Activated CD4-positive, alpha-beta memory T cell treated with anti-CD3 and anti-CD28 coated beads, Interleukin-2, amount 10 ng/mL, durations not matched to agents 7 days and 5 days (primary cell): ENCODE results near the gene PHOSPHO2. TPM values are rescaled to one million over a fixed set of nuclear protein-coding genes. Genes with fewer than 3 reads are reported as not detected.
"Not testable (repeated sequence)": the region's sequence is repeated elsewhere in the genome, so short reads cannot be mapped to it uniquely, and the experiment has no call there.

ENCODE experiments used
- CTCF ChIA-PET: fragments of 350-600 bp; sonication (Branson Sonifier 250); formaldehyde crosslinking; loops from one replicate; lab custom pipeline; 2021; ENCODE audit warnings: antibody characterized with exemption, inconsistent platforms; lab: Charles Lee
- POLR2A ChIA-PET: fragments of 350-600 bp; sonication (Branson Sonifier 250); formaldehyde crosslinking; loops from one replicate; lab custom pipeline; 2021; ENCODE audit warnings: antibody characterized with exemption; lab: Charles Lee
- DNase-seq: peaks from one replicate; pipeline ENCODE4 v3.0.0-alpha.2; 2020
- H3K27ac Mint-ChIP-seq: one replicate; pipeline ENCODE4 v1.8.0; 2021; ENCODE audit warnings: mild to moderate bottlenecking, mixed read lengths
- H3K27me3 Mint-ChIP-seq: one replicate; pipeline ENCODE4 v1.8.0; 2021; ENCODE audit warnings: mixed read lengths
- H3K36me3 Mint-ChIP-seq: one replicate; pipeline ENCODE4 v1.8.0; 2021; ENCODE audit warnings: low read depth, mixed read lengths
- H3K4me1 Mint-ChIP-seq: one replicate; pipeline ENCODE4 v1.8.0; 2021; ENCODE audit warnings: mixed read lengths
- H3K4me3 Mint-ChIP-seq: one replicate; pipeline ENCODE4 v1.8.0; 2021; ENCODE audit warnings: mild to moderate bottlenecking, mixed read lengths
- H3K9me3 Mint-ChIP-seq: one replicate; pipeline ENCODE4 v1.8.0; 2021; ENCODE audit warnings: mixed read lengths
- total RNA-seq, 2 experiments: library from RNA; stranded (reverse); gene quantifications; one replicate each; pipeline ENCODE4 v1.2.3, GENCODE V29; 2021

Gene PHOSPHO2
- total RNA-seq, 2 experiments from 2014 or later = 2.8 to 3.4 TPM

DNA sequence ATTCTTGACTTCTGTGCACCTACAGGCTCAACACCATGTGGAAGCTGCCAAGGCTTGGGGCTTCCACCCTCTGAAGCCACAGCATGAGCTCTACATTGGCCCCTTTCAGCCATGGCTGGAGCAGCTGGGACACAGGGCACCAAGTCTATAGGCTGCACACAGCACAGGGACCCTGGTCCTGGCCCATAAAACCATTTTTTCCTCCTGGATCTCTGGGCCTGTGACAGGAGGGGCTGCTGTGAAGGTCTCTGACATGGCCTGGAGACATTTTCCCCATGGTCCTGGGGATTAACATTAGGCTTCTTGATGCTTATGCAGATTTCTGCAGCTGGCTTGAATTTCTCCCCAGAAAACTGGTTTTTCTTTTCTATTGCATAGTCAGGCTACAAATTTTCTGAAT lies 6.3 kb upstream of the PHOSPHO2 start:
- POLR2A ChIA-PET, H3K4me3 Mint-ChIP-seq, H3K27ac Mint-ChIP-seq, CTCF ChIA-PET, DNase-seq: not testable (repeated sequence)
- H3K27me3 Mint-ChIP-seq = peaks cover 23% of the 10 kb centered on the region
- H3K4me1 Mint-ChIP-seq = peaks cover 16% of the 10 kb centered on the region
- H3K36me3 Mint-ChIP-seq = peaks cover 11% of the 10 kb centered on the region
- peaks cover 19% of the 10 kb centered on the region for H3K9me3 Mint-ChIP-seq

DNA sequence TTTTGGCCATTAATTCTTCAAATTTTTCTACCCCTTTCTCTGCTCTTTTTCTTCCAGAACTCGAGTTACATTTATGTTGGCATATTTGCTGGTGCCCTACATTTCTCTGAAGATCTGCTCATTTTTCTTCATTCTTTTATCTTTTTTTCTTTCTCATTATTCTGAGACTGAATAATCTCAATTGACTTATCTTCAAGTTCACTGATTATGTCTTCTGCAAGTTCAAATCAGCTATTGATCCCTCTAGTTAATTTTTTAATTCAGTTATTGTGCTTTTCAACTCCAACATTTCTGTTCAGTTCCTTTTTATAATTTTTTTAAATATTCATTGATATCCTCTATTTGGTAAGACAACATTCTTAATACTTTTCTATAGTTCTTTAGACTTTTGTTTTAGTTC lies 3.3 kb upstream of the PHOSPHO2 start:
- CTCF ChIA-PET = interaction anchor here (0.7 to 1.3 kb wide), 2 partner anchors 10 to 23 kb away, joined by 3 to 4 read pairs; no protein-coding TSS in a partner anchor

DNA sequence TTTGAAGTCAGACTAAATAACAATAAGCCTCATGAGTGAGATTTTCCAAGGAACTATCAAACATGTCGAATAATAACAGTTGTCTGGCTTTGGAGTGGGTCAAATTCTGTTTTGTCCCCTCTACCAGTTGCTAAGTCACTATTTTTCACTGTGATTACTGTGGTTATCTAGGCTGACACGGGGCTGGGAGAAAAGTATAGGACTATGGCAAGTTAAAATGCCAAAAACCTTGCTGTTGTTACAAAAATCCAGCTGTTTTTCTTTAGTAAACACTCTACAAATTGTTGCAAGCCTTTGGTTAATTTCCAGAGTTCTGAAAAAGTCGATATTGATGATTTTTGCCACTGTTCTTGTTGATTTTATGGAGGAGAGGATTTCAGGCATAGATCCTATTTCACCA lies 1.6 kb upstream of the PHOSPHO2 start:
- H3K4me3 Mint-ChIP-seq = no peak overlapping the region
- H3K27me3 Mint-ChIP-seq = peaks cover 27% of the 10 kb centered on the region
- no peak for DNase-seq
- H3K9me3 Mint-ChIP-seq = peaks cover 14% of the 10 kb centered on the region
- H3K27ac Mint-ChIP-seq = no peak overlapping the region
- peaks cover 26% of the 10 kb centered on the region for H3K4me1 Mint-ChIP-seq
- peaks cover 13% of the 10 kb centered on the region for H3K36me3 Mint-ChIP-seq
- CTCF ChIA-PET = interaction anchor here (1.2 to 1.6 kb wide), 3 partner anchors 9 to 76 kb away, joined by 4 read pairs; no protein-coding TSS in a partner anchor
- POLR2A ChIA-PET = interaction anchor here (1.2 to 3.9 kb wide), 2 partner anchors 9 to 132 kb away, joined by 3 to 29 read pairs; partner anchors contain the start of gene METTL5

More for the DNA sequence above, 3.3 kb upstream of the PHOSPHO2 start:
- DNase-seq = no peak
- H3K9me3 Mint-ChIP-seq = peaks cover 19% of the 10 kb centered on the region
- H3K27ac Mint-ChIP-seq = no peak overlapping the region
- peaks cover 21% of the 10 kb centered on the region for H3K4me1 Mint-ChIP-seq
- peaks cover 27% of the 10 kb centered on the region for H3K27me3 Mint-ChIP-seq
- POLR2A ChIA-PET = interaction anchor here (0.6 kb wide), 1 partner anchor 1401 kb away, joined by 3 read pairs; no protein-coding TSS in a partner anchor
- H3K4me3 Mint-ChIP-seq = no peak overlapping the region
- H3K36me3 Mint-ChIP-seq = peaks cover 11% of the 10 kb centered on the region

DNA sequence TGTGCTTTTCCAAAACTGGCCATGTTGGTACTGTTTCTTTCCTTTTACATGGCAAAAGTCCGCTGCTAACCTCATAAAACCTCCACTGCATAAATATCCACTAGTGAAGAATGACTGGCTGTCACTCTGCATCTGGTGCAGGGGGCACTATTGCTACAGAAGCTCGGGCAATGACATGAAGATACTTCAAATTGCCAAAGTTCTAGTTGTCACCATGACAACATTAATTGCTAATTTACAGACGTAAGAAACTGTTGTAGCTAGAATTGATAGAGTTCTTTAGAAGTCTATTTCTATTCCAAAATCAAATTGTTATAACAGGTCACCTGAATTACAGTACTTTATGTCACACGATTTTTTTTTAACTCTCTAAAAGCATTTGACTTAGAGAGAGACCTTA lies 909 bp upstream of the PHOSPHO2 start:
- H3K4me3 Mint-ChIP-seq = peak overlapping the region; percentile 80
- peak overlapping the region; percentile 37 for H3K27ac Mint-ChIP-seq
- peaks cover 27% of the 10 kb centered on the region for H3K4me1 Mint-ChIP-seq
- H3K36me3 Mint-ChIP-seq = peaks cover 11% of the 10 kb centered on the region
- DNase-seq = no peak
- peaks cover 11% of the 10 kb centered on the region for H3K9me3 Mint-ChIP-seq
- ChIA-PET POLR2A (interaction anchor here (0.9 to 3.9 kb wide), 8 partner anchors 10 to 135 kb away, joined by 3 to 29 read pairs (median 5); partner anchors contain the start of genes METTL5 and PPIG), CTCF (interaction anchor here (0.6 to 1.7 kb wide), 6 partner anchors 8 to 251 kb away, joined by 3 to 4 read pairs (median 4); no protein-coding TSS in a partner anchor)
- peaks cover 27% of the 10 kb centered on the region for H3K27me3 Mint-ChIP-seq

DNA sequence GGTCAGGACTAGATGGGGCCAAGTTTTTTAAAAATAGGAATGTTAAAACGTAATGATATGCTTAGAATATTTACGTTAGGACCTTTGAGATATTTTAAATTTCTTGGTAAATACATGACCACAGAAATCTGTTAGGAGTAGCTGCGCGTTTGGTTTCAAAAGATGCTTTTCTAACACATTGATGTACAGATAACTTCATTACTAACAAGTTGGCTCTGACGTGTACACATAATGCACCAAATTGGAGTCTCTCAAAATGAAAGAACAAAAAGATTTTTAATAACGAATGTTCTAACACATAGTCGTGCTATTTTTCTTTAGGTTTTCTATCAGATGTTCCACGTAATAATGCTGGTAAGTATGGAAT lies 608 bp downstream of the PHOSPHO2 start:
- ChIA-PET CTCF (interaction anchor here (1.6 to 1.7 kb wide), 2 partner anchors 10 to 109 kb away, joined by 3 to 4 read pairs; no protein-coding TSS in a partner anchor), POLR2A (interaction anchor here (1.2 to 3.9 kb wide), 6 partner anchors 11 to 133 kb away, joined by 3 to 29 read pairs (median 5); partner anchors contain the start of genes KLHL23, METTL5 and PPIG)
- peaks cover 3% of the 10 kb centered on the region for H3K9me3 Mint-ChIP-seq
- H3K36me3 Mint-ChIP-seq = peaks cover 14% of the 10 kb centered on the region
- H3K27me3 Mint-ChIP-seq = peaks cover 24% of the 10 kb centered on the region
- H3K4me3 Mint-ChIP-seq = peak overlapping the region; percentile 80
- peak overlapping the region; percentile 80 for H3K27ac Mint-ChIP-seq
- peaks cover 27% of the 10 kb centered on the region for H3K4me1 Mint-ChIP-seq
- DNase-seq = no peak

DNA sequence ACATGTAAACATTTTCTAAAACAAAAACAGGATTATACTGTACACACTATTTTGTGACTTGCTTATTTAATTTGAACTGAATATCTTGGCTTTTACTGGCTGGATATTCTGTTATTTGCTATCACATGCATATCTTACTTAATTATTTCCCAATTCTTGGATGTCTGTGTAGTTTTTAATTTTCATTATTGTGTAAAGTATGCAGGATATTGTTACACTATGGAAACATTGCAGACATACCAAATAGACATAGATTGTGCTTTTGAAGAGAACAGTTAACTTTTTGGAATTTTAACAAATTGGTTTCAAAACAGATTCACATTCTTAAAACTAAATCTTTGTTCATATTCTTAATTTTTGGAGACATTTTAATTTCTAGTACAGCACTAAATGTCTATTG lies 2.1 kb downstream of the PHOSPHO2 start:
- ChIA-PET CTCF (interaction anchor here (0.7 kb wide), 1 partner anchor 964 kb away, joined by 3 read pairs; no protein-coding TSS in a partner anchor), POLR2A (no interaction called here)
- peaks cover 27% of the 10 kb centered on the region for H3K4me1 Mint-ChIP-seq
- DNase-seq = no peak
- H3K27me3 Mint-ChIP-seq = peaks cover 18% of the 10 kb centered on the region
- H3K36me3 Mint-ChIP-seq = peaks cover 13% of the 10 kb centered on the region
- H3K27ac Mint-ChIP-seq = no peak overlapping the region
- no peak overlapping the region for H3K4me3 Mint-ChIP-seq
- H3K9me3 Mint-ChIP-seq = peaks cover 1% of the 10 kb centered on the region

DNA sequence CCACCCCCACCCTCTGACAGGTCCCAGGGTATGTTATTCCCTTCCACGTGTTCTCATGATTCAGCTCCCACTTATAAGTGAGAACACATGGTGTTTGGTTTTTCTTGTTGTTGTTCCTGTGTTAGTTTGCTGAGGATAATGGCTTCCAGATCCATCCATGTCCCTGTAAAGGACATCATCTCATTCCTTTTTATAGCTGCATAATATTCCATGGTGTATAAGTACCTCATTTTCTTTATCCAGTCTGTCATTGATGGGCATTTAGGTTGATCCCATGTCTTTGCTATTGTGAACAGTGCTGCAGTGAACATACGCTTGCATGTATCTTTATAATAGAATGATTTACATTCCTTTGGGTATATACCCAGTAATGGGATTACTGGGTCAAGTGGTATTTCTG lies 4.9 kb downstream of the PHOSPHO2 start:
- not testable (repeated sequence) for H3K27ac Mint-ChIP-seq, H3K36me3 Mint-ChIP-seq, DNase-seq, H3K4me3 Mint-ChIP-seq, H3K27me3 Mint-ChIP-seq, H3K9me3 Mint-ChIP-seq
- ChIA-PET POLR2A (interaction anchor here (0.8 to 2.1 kb wide), 3 partner anchors 16 to 129 kb away, joined by 3 to 9 read pairs (median 4); partner anchors contain the start of gene UBR3), CTCF (interaction anchor here (0.6 to 0.9 kb wide), 3 partner anchors 67 to 522 kb away, joined by 3 to 5 read pairs (median 4); no protein-coding TSS in a partner anchor)
- H3K4me1 Mint-ChIP-seq = peaks cover 18% of the 10 kb centered on the region

DNA sequence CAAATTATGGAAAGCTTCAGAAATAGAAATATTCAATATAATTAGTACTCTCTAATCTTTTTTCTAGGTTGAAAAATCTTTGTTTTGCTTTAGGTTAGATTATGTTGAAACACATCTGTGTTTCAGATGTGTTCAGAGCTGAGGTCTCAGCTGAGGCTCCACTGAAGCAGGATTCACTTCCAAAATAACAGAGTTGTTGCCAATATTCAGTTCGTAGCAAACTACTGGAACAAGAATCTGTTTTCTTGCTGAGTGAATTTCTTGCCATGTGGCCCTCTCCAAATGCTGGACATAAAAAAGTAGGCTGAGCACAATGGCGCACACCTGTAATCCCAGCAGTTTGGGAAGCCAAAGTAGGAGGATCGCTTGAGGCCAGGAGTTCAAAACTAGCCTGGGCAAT lies 8.7 kb downstream of the PHOSPHO2 start:
- Mint-ChIP-seq H3K27me3 (no peaks in the 10 kb centered on the region), H3K36me3 (peaks cover 7% of the 10 kb centered on the region), H3K4me1 (peaks cover under 1% of the 10 kb centered on the region), H3K27ac (no peak overlapping the region), H3K9me3 (no peaks in the 10 kb centered on the region), H3K4me3 (no peak overlapping the region)
- CTCF ChIA-PET = no interaction called here
- DNase-seq = no peak
- POLR2A ChIA-PET = no interaction called here

DNA sequence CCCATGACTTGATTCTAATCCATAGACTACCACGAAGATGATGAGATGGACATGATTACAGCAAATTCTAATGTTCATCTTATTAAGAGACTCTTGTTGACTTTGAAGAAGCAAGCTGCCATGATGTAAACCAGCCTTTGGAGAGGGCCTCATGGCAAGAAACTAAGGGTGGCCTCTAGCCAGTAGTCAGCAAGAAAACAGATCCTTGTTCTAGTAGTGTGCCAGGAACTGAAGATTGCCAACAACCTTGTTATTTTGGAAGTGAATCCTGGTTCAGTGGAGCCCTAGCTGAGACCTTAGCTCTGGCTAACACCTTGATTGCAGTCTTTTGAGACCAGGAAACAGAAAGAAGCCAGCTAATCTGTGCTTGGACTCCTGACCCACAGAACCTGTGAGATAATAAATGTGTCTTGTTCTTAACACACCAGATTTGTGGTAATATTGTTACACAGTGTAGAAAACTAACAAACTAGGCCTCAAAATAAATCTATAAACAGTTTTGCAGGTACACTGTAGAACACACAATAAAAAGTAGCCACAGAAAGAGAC lies 10.0 kb downstream of the PHOSPHO2 start:
- Mint-ChIP-seq H3K4me1 (no peaks in the 10 kb centered on the region), H3K27me3 (no peaks in the 10 kb centered on the region), H3K9me3 (no peaks in the 10 kb centered on the region), H3K27ac (no peak overlapping the region), H3K4me3 (no peak overlapping the region), H3K36me3 (peaks cover 4% of the 10 kb centered on the region)
- CTCF ChIA-PET = interaction anchor here (1.1 kb wide), 1 partner anchor 224 kb away, joined by 4 read pairs; no protein-coding TSS in a partner anchor
- no peak for DNase-seq
- POLR2A ChIA-PET = interaction anchor here (1.0 to 1.4 kb wide), 2 partner anchors 21 to 119 kb away, joined by 3 read pairs; no protein-coding TSS in a partner anchor

DNA sequence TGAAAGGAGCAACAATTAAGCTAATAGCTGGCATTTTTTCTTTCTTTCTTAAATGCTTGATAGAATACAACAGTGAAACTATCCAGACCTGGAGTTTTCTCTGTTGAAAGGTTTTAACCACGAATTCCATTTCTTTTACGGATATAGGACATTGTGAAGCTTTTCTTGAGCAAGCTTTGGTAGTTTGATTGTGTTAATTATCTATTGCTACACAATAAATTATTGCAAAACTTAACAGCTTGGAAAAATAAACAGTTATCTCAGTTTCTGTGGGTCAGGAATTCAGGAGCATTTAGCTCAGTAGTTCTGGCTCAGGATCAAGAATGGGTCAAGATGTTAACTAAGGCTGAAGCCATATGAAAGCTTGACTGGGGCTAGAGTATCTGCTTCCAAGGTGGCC lies 11.7 kb downstream of the PHOSPHO2 start:
- Mint-ChIP-seq H3K4me1 (no peaks in the 10 kb centered on the region), H3K27ac (no peak overlapping the region), H3K4me3 (no peak overlapping the region), H3K9me3 (no peaks in the 10 kb centered on the region), H3K36me3 (no peaks in the 10 kb centered on the region), H3K27me3 (no peaks in the 10 kb centered on the region)
- no peak for DNase-seq
- CTCF ChIA-PET = interaction anchor here (0.6 kb wide), 1 partner anchor 38 kb away, joined by 3 read pairs; no protein-coding TSS in a partner anchor
- POLR2A ChIA-PET = interaction anchor here (1.2 kb wide), 1 partner anchor 12 kb away, joined by 4 read pairs; the partner anchor contains the start of genes CFAP210 and PHOSPHO2

DNA sequence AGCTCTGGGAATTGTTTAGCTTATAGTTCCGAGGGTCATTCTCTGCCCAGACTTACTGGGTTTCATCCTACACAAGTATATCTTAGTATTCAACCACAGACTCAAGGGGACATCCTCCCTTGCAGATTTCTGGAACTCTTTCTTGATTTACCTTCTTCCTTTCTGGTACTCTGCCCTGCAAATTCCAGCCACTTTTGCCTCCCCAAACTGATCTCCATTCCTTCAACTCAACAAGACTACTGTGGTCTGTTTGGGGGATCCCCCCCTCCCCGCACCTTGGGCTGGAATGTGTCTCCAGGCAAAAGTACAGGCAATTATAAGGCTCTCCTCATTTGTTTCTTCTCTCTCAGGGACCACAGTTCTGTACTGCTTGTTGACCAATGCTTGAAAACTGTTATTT lies 13.4 kb downstream of the PHOSPHO2 start:
- Mint-ChIP-seq H3K27me3 (no peaks in the 10 kb centered on the region), H3K9me3 (peaks cover 5% of the 10 kb centered on the region), H3K4me3 (no peak overlapping the region), H3K27ac (no peak overlapping the region), H3K4me1 (peaks cover 5% of the 10 kb centered on the region), H3K36me3 (no peaks in the 10 kb centered on the region)
- POLR2A ChIA-PET = no interaction called here
- CTCF ChIA-PET = no interaction called here
- DNase-seq = no peak

DNA sequence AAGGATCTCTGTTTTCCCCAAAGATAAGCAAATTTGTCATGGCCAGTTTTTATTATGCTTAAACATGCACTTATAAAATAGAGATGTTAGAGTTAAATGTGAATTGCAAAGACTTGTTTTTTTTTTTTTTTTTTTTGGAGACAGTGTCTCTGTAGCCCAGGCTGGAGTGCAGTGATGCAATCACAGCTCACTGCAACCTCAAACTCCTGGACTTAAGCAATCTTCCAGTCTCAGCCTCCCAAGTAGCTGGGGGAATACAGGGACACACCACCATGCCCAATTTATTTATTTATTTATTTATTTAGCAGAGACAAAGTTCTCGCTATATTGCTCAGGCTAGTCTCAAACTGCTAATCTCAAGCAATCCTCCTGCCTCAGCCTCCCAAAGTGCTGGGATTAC lies 15.1 kb downstream of the PHOSPHO2 start:
- H3K9me3 Mint-ChIP-seq = peaks cover 5% of the 10 kb centered on the region
- POLR2A ChIA-PET = no interaction called here
- CTCF ChIA-PET = interaction anchor here (0.7 kb wide), 1 partner anchor 287 kb away, joined by 3 read pairs; no protein-coding TSS in a partner anchor
- no peak overlapping the region for H3K4me3 Mint-ChIP-seq
- DNase-seq = no peak
- peaks cover 5% of the 10 kb centered on the region for H3K4me1 Mint-ChIP-seq
- no peaks in the 10 kb centered on the region for H3K27me3 Mint-ChIP-seq
- no peak overlapping the region for H3K27ac Mint-ChIP-seq
- H3K36me3 Mint-ChIP-seq = no peaks in the 10 kb centered on the region

DNA sequence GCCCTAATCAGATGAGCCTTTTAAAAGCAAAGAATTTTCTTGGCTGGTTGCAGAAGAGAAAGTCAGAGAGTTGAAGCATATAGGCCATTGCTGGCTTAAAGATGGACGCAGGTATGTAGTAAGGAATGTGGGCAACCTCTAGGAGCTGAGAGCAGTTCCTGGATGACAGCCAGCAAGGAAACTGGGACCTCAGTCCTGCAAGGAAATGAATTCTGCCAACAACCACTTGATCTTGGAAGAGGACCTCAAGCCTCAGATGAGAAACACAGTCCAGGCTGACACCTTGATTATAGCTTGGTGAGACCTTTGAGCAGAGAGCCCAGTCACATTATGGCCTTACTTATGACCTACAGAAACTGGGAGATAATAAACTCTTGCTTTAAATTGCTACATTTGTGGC lies 15.7 kb downstream of the PHOSPHO2 start:
- CTCF ChIA-PET = interaction anchor here (0.7 kb wide), 1 partner anchor 286 kb away, joined by 3 read pairs; no protein-coding TSS in a partner anchor
- Mint-ChIP-seq H3K4me3 (no peak overlapping the region), H3K9me3 (peaks cover 5% of the 10 kb centered on the region), H3K36me3 (no peaks in the 10 kb centered on the region), H3K27me3 (no peaks in the 10 kb centered on the region), H3K4me1 (peaks cover 6% of the 10 kb centered on the region), H3K27ac (no peak overlapping the region)
- no peak for DNase-seq
- POLR2A ChIA-PET = no interaction called here
